GM21576 (cell line): ENCODE measurements around the gene SUMF1.
"Not testable (repeated sequence)": the region's sequence is repeated elsewhere in the genome, so short reads cannot be mapped to it uniquely, and the experiment has no call there.

Source experiments
- ATAC-seq: cut with Tn5 transposase; IDR thresholded peaks from one replicate; pipeline ENCODE4 v1.9.1; 2021; ENCODE audit warnings: mild to moderate bottlenecking, moderate library complexity; ENCODE audit not compliant: unreplicated experiment

The SUMF1 gene

GRCh38 chr3:4462369-4463040 lies 4.6 kb downstream of the SUMF1 start:
- no peak for ATAC-seq

- no peak for ATAC-seq
These were observed 5.5 kb downstream of the SUMF1 start for GRCh38 chr3:4461468-4462090.

GRCh38 chr3:4460334-4460733 lies 6.7 kb downstream of the SUMF1 start:
- ATAC-seq, result no peak

GRCh38 chr3:4458961-4459360 lies 8.1 kb downstream of the SUMF1 start:
- no peak for ATAC-seq

- ATAC-seq, result not testable (repeated sequence)
These were observed 10.3 kb downstream of the SUMF1 start for GRCh38 chr3:4456780-4457179.

- ATAC-seq, result no peak
These were observed 12.9 kb downstream of the SUMF1 start for GRCh38 chr3:4454142-4454541.

- ATAC-seq, result no peak
These were observed 17.8 kb downstream of the SUMF1 start for GRCh38 chr3:4449043-4449805.

- no peak for ATAC-seq
These were observed 18.9 kb downstream of the SUMF1 start for GRCh38 chr3:4448187-4448586.

- no peak for ATAC-seq
These were observed 19.6 kb downstream of the SUMF1 start for GRCh38 chr3:4447295-4447999.

- ATAC-seq, result no peak
These were observed 26.1 kb downstream of the SUMF1 start for GRCh38 chr3:4440951-4441350.

GRCh38 chr3:4438296-4438695 lies 28.8 kb downstream of the SUMF1 start:
- no peak for ATAC-seq

GRCh38 chr3:4432259-4432658 lies 34.8 kb downstream of the SUMF1 start:
- no peak for ATAC-seq

- ATAC-seq, result no peak
These were observed 37.3 kb downstream of the SUMF1 start for GRCh38 chr3:4429648-4430350.

GRCh38 chr3:4426782-4427344 lies 40.2 kb downstream of the SUMF1 start:
- peak; percentile 85 for ATAC-seq

- ATAC-seq, result no peak
These were observed 40.7 kb downstream of the SUMF1 start for GRCh38 chr3:4426261-4426781.

- ATAC-seq, result peak; percentile 35
These were observed 41.4 kb downstream of the SUMF1 start for GRCh38 chr3:4425707-4426106.

GRCh38 chr3:4425055-4425454 lies 42.0 kb downstream of the SUMF1 start:
- no peak for ATAC-seq

- peak; percentile 70 for ATAC-seq
These were observed 45.9 kb downstream of the SUMF1 start for GRCh38 chr3:4421121-4421520.

GRCh38 chr3:4419920-4420319 lies 47.1 kb downstream of the SUMF1 start:
- no peak for ATAC-seq

- ATAC-seq, result no peak
These were observed 47.7 kb downstream of the SUMF1 start for GRCh38 chr3:4419386-4419785.
